ENCODE data around the gene NUP62.

Gene NUP62

GRCh38 chr19:49877020-49877878 lies 52.1 kb downstream of the NUP62 start, which contains the start of the genes AKT1S1 and TBC1D17:
AKT1S1 (minus strand) TSS chr19:49877355; CDS start chr19:49873295, 4,060 bp downstream.
TBC1D17 (plus strand) TSS chr19:49877702; CDS start chr19:49877724, 22 bp downstream.
- H3K36me3 ChIP-seq (ENCODE audit: insufficient read depth, low read length) = peaks cover 34% of the 10 kb centered on the region
- no peaks in the 10 kb centered on the region for H3K9me3 ChIP-seq (ENCODE audit: insufficient read depth, low read depth, low read length)
- peak within 1 kb of the TSS; percentile 96 for H3K9ac ChIP-seq (ENCODE audit: low read depth, low read length)
- H3K4me3 ChIP-seq (ENCODE audit: low read length) = peak within 1 kb of the TSS; percentile 79
- WGBS = under 1% methylated on average over 61 of the region's 61 CpGs
- H3K27me3 ChIP-seq (ENCODE audit: insufficient read depth, low read length) = no peaks in the 10 kb centered on the region
- peaks cover 10% of the 10 kb centered on the region for H3K4me1 ChIP-seq (ENCODE audit: insufficient read depth, low read length)
- peak within 1 kb of the TSS; percentile 95 for H3K27ac ChIP-seq (ENCODE audit: low read depth, low read length)

- Histone ChIP-seq H3K4me1 (ENCODE audit: insufficient read depth, low read length) (peaks cover 10% of the 10 kb centered on the region), H3K4me3 (ENCODE audit: low read length) (peak overlapping the region; percentile 79), H3K9ac (ENCODE audit: low read depth, low read length) (peak overlapping the region; percentile 96), H3K27me3 (ENCODE audit: insufficient read depth, low read length) (no peaks in the 10 kb centered on the region), H3K36me3 (ENCODE audit: insufficient read depth, low read length) (peaks cover 27% of the 10 kb centered on the region), H3K27ac (ENCODE audit: low read depth, low read length) (peak overlapping the region; percentile 95), H3K9me3 (ENCODE audit: insufficient read depth, low read depth, low read length) (no peaks in the 10 kb centered on the region)
- WGBS = under 1% methylated on average over 46 of the region's 46 CpGs
These were observed 52.8 kb downstream of the NUP62 start for GRCh38 chr19:49876422-49877019.

- Histone ChIP-seq H3K9me3 (ENCODE audit: insufficient read depth, low read depth, low read length) (no peaks in the 10 kb centered on the region), H3K27ac (ENCODE audit: low read depth, low read length) (peak overlapping the region; percentile 95), H3K27me3 (ENCODE audit: insufficient read depth, low read length) (no peaks in the 10 kb centered on the region), H3K9ac (ENCODE audit: low read depth, low read length) (peak overlapping the region; percentile 93), H3K36me3 (ENCODE audit: insufficient read depth, low read length) (peaks cover 25% of the 10 kb centered on the region), H3K4me1 (ENCODE audit: insufficient read depth, low read length) (peaks cover 10% of the 10 kb centered on the region), H3K4me3 (ENCODE audit: low read length) (peak overlapping the region; percentile 79)
- WGBS = under 1% methylated on average over 28 of the region's 28 CpGs
These were observed 53.4 kb downstream of the NUP62 start for GRCh38 chr19:49875857-49876421.

- H3K9ac ChIP-seq (ENCODE audit: low read depth, low read length) = peak overlapping the region; percentile 93; the same call in 1 of the 2 replicates
- peaks cover 17% of the 10 kb centered on the region for H3K36me3 ChIP-seq (ENCODE audit: insufficient read depth, low read length)
- H3K4me3 ChIP-seq (ENCODE audit: low read length) = peak overlapping the region; percentile 79
- 87% methylated on average over 4 of the region's 4 CpGs for WGBS
- no peaks in the 10 kb centered on the region for H3K9me3 ChIP-seq (ENCODE audit: insufficient read depth, low read depth, low read length)
- H3K27ac ChIP-seq (ENCODE audit: low read depth, low read length) = no peak overlapping the region
- peaks cover 12% of the 10 kb centered on the region for H3K4me1 ChIP-seq (ENCODE audit: insufficient read depth, low read length)
- no peaks in the 10 kb centered on the region for H3K27me3 ChIP-seq (ENCODE audit: insufficient read depth, low read length)
These were observed 54.1 kb downstream of the NUP62 start for GRCh38 chr19:49875177-49875576.

GRCh38 chr19:49874503-49875157 lies 54.7 kb downstream of the NUP62 start:
- Histone ChIP-seq H3K4me3 (ENCODE audit: low read length) (no peak overlapping the region), H3K27me3 (ENCODE audit: insufficient read depth, low read length) (no peaks in the 10 kb centered on the region), H3K9me3 (ENCODE audit: insufficient read depth, low read depth, low read length) (no peaks in the 10 kb centered on the region), H3K27ac (ENCODE audit: low read depth, low read length) (no peak overlapping the region), H3K36me3 (ENCODE audit: insufficient read depth, low read length) (peaks cover 14% of the 10 kb centered on the region), H3K9ac (ENCODE audit: low read depth, low read length) (no peak overlapping the region), H3K4me1 (ENCODE audit: insufficient read depth, low read length) (peaks cover 14% of the 10 kb centered on the region)
- WGBS = 96% methylated on average over 11 of the region's 11 CpGs

GRCh38 chr19:49873834-49874233 lies 55.5 kb downstream of the NUP62 start:
- H3K4me3 ChIP-seq (ENCODE audit: low read length) = no peak overlapping the region
- H3K9me3 ChIP-seq (ENCODE audit: insufficient read depth, low read depth, low read length) = no peaks in the 10 kb centered on the region
- no peaks in the 10 kb centered on the region for H3K27me3 ChIP-seq (ENCODE audit: insufficient read depth, low read length)
- WGBS = 91% methylated on average over 10 of the region's 10 CpGs
- no peak overlapping the region for H3K9ac ChIP-seq (ENCODE audit: low read depth, low read length)
- peaks cover 12% of the 10 kb centered on the region for H3K4me1 ChIP-seq (ENCODE audit: insufficient read depth, low read length)
- H3K27ac ChIP-seq (ENCODE audit: low read depth, low read length) = no peak overlapping the region
- H3K36me3 ChIP-seq (ENCODE audit: insufficient read depth, low read length) = peaks cover 6% of the 10 kb centered on the region

GRCh38 chr19:49873129-49873521 lies 56.2 kb downstream of the NUP62 start:
- Histone ChIP-seq H3K4me3 (ENCODE audit: low read length) (no peak overlapping the region), H3K27ac (ENCODE audit: low read depth, low read length) (no peak overlapping the region), H3K4me1 (ENCODE audit: insufficient read depth, low read length) (peaks cover 8% of the 10 kb centered on the region; the same call in 1 of the 2 replicates), H3K36me3 (ENCODE audit: insufficient read depth, low read length) (peaks cover 4% of the 10 kb centered on the region; the same call in 1 of the 2 replicates), H3K27me3 (ENCODE audit: insufficient read depth, low read length) (no peaks in the 10 kb centered on the region), H3K9me3 (ENCODE audit: insufficient read depth, low read depth, low read length) (no peaks in the 10 kb centered on the region), H3K9ac (ENCODE audit: low read depth, low read length) (no peak overlapping the region)
- WGBS = 96% methylated on average over 29 of the region's 29 CpGs

GRCh38 chr19:49872245-49873128 lies 56.8 kb downstream of the NUP62 start:
- Histone ChIP-seq H3K4me1 (ENCODE audit: insufficient read depth, low read length) (peaks cover 11% of the 10 kb centered on the region; the same call in 1 of the 2 replicates), H3K4me3 (ENCODE audit: low read length) (no peak overlapping the region), H3K27ac (ENCODE audit: low read depth, low read length) (no peak overlapping the region), H3K9ac (ENCODE audit: low read depth, low read length) (no peak overlapping the region), H3K36me3 (ENCODE audit: insufficient read depth, low read length) (peaks cover 4% of the 10 kb centered on the region; the same call in 1 of the 2 replicates), H3K27me3 (ENCODE audit: insufficient read depth, low read length) (no peaks in the 10 kb centered on the region), H3K9me3 (ENCODE audit: insufficient read depth, low read depth, low read length) (no peaks in the 10 kb centered on the region)
- whole genome bisulfite sequencing = 93% methylated on average over 27 of the region's 27 CpGs

GRCh38 chr19:49871349-49871985 lies 57.8 kb downstream of the NUP62 start:
- Histone ChIP-seq H3K4me3 (ENCODE audit: low read length) (no peak overlapping the region), H3K4me1 (ENCODE audit: insufficient read depth, low read length) (peaks cover 11% of the 10 kb centered on the region; the same call in 1 of the 2 replicates), H3K9me3 (ENCODE audit: insufficient read depth, low read depth, low read length) (no peaks in the 10 kb centered on the region), H3K27ac (ENCODE audit: low read depth, low read length) (no peak overlapping the region), H3K27me3 (ENCODE audit: insufficient read depth, low read length) (no peaks in the 10 kb centered on the region), H3K36me3 (ENCODE audit: insufficient read depth, low read length) (peaks cover 4% of the 10 kb centered on the region; the same call in 1 of the 2 replicates), H3K9ac (ENCODE audit: low read depth, low read length) (no peak overlapping the region)
- 94% methylated on average over 17 of the region's 17 CpGs for WGBS
